OCI-LY1 (cell line): ENCODE results near the gene HGFAC.

Source experiments
- CTCF ChIP-seq: fragments of 200-600 bp; sonication (generic), shearing (Covaris generic); IDR thresholded peaks from 2 replicates; pipeline ENCODE4 v1.5.1; 2017; ENCODE audit warnings: mild to moderate bottlenecking, antibody characterized with exemption, low read length, moderate library complexity, mixed read lengths
- EZH2 ChIP-seq: fragments of 200-600 bp; sonication (generic), shearing (Covaris generic); IDR thresholded peaks from 2 replicates; pipeline ENCODE4 v1.8.0; 2017; ENCODE audit warnings: borderline replicate concordance, mixed run types, mild to moderate bottlenecking, antibody characterized with exemption, low read length, moderate library complexity, mixed read lengths

- TF ChIP-seq CTCF (no peak), EZH2 (no peak)
These were observed 34.6 kb downstream of the HGFAC start for GRCh38 chr4:3476341-3476747.
